ENCODE measurements around the gene HDAC10.

The HDAC10 gene

GRCh38 chr22:50218996-50219727, 31.9 kb downstream of the HDAC10 start:
- no peak for TF ChIP-seq POLR2A (IDR thresholded peaks at IDR 0.05; ENCODE audit: extremely low read depth, insufficient read length)
- TF ChIP-seq, protein P1, sequence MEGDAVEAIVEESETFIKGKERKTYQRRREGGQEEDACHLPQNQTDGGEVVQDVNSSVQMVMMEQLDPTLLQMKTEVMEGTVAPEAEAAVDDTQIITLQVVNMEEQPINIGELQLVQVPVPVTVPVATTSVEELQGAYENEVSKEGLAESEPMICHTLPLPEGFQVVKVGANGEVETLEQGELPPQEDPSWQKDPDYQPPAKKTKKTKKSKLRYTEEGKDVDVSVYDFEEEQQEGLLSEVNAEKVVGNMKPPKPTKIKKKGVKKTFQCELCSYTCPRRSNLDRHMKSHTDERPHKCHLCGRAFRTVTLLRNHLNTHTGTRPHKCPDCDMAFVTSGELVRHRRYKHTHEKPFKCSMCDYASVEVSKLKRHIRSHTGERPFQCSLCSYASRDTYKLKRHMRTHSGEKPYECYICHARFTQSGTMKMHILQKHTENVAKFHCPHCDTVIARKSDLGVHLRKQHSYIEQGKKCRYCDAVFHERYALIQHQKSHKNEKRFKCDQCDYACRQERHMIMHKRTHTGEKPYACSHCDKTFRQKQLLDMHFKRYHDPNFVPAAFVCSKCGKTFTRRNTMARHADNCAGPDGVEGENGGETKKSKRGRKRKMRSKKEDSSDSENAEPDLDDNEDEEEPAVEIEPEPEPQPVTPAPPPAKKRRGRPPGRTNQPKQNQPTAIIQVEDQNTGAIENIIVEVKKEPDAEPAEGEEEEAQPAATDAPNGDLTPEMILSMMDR (IDR thresholded peaks at IDR 0.05; ENCODE audit: low read depth, low read length) = no peak
- TF ChIP-seq MYC (IDR thresholded peaks at IDR 0.05; ENCODE audit: low read depth, low read length) = no peak; the same call in 1 of the 2 replicates
- TF ChIP-seq MAX (IDR thresholded peaks at IDR 0.05; ENCODE audit: low read depth, low read length) = peak; percentile 89
- peak; percentile 43 for DNase-seq (ENCODE audit: low read depth)
- H3K4me3 ChIP-seq (ENCODE audit: low read depth, low read length) = no peak overlapping the region

GRCh38 chr22:50218153-50218995, 32.7 kb downstream of the HDAC10 start:
- H3K4me3 ChIP-seq (ENCODE audit: low read depth, low read length) = no peak overlapping the region
- DNase-seq (ENCODE audit: low read depth) = no peak
- TF ChIP-seq POLR2A (IDR thresholded peaks at IDR 0.05; ENCODE audit: extremely low read depth, insufficient read length) = no peak
- TF ChIP-seq MAX (IDR thresholded peaks at IDR 0.05; ENCODE audit: low read depth, low read length) = no peak
- TF ChIP-seq MYC (IDR thresholded peaks at IDR 0.05; ENCODE audit: low read depth, low read length) = no peak
- TF ChIP-seq, protein P1 (IDR thresholded peaks at IDR 0.05; ENCODE audit: low read depth, low read length) = no peak

DNA sequence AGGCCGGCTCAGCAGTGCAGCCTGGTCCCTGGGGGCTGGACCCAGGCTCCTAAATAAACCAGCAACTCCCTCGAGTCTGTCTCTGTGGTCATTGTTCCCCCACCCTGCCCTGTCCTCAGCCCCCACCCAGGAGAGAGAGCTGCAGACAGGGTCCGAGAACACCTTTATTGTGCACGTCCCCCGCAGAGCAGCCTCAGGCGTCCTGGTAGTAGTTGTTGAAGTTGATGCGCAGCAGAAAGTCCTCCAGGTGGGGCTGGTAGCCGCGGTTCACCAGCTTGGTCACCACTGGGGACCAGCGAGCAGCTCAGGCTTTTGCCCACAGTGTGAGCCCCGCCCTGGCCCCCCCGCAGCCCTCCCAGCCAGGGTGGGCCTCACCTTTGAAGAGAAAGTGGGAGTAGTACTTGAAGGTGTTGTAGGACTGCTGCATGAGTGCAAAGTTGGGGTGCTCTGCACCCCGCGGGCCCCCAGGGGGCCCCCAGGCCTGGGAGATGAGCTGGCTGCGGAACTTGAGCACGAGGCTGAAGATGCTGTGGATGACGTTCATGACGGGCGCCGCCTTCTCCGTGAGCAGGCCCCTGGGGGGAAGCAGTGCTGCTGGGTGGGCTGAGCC, 33.4 kb downstream of the HDAC10 start:
- TF ChIP-seq MAX (IDR thresholded peaks at IDR 0.05; ENCODE audit: low read depth, low read length) (no peak), POLR2A (IDR thresholded peaks at IDR 0.05; ENCODE audit: extremely low read depth, insufficient read length) (no peak), MYC (IDR thresholded peaks at IDR 0.05; ENCODE audit: low read depth, low read length) (no peak)
- TF ChIP-seq, protein P1 (IDR thresholded peaks at IDR 0.05; ENCODE audit: low read depth, low read length) = no peak
- no peak for DNase-seq (ENCODE audit: low read depth)
- no peak overlapping the region for H3K4me3 ChIP-seq (ENCODE audit: low read depth, low read length)

- DNase-seq (ENCODE audit: low read depth) = no peak
- no peak for TF ChIP-seq MYC (IDR thresholded peaks at IDR 0.05; ENCODE audit: low read depth, low read length)
- no peak for TF ChIP-seq MAX (IDR thresholded peaks at IDR 0.05; ENCODE audit: low read depth, low read length)
- no peak for TF ChIP-seq POLR2A (IDR thresholded peaks at IDR 0.05; ENCODE audit: extremely low read depth, insufficient read length)
- TF ChIP-seq, protein P1 (IDR thresholded peaks at IDR 0.05; ENCODE audit: low read depth, low read length) = no peak
- H3K4me3 ChIP-seq (ENCODE audit: low read depth, low read length) = no peak overlapping the region
Measured at GRCh38 chr22:50216684-50217520, 34.2 kb downstream of the HDAC10 start.
